Fibroblast of skin of abdomen (primary cell): ENCODE data around the gene TUBGCP2.

Experiments
- DNase-seq: peaks from one replicate; pipeline ENCODE4 v3.0.0-alpha.2; 2013

Gene TUBGCP2

GRCh38 chr10:133341983-133342382 lies 33.3 kb upstream of the TUBGCP2 start:
- DNase-seq = no peak

GRCh38 chr10:133339708-133340380 lies 31.2 kb upstream of the TUBGCP2 start:
- no peak for DNase-seq

- no peak for DNase-seq
Observed at GRCh38 chr10:133338080-133339071, 29.7 kb upstream of the TUBGCP2 start.

GRCh38 chr10:133337370-133337725 lies 28.7 kb upstream of the TUBGCP2 start:
- DNase-seq = no peak

GRCh38 chr10:133336577-133337369 lies 28.1 kb upstream of the TUBGCP2 start, which contains the start of gene CALY:
Gene CALY, minus strand, starts transcription at chr10:133336896. Its CDS starts 7,907 bp downstream, at chr10:133328989.
- no peak for DNase-seq

- DNase-seq = no peak
Observed at GRCh38 chr10:133336118-133336576, 27.5 kb upstream of the TUBGCP2 start.

- DNase-seq = peak; percentile 50
Observed at GRCh38 chr10:133335246-133336117, 26.8 kb upstream of the TUBGCP2 start.

- no peak for DNase-seq
Observed at GRCh38 chr10:133334503-133335245, 26.0 kb upstream of the TUBGCP2 start.

- DNase-seq = no peak
Observed at GRCh38 chr10:133332936-133333699, 24.4 kb upstream of the TUBGCP2 start.

- peak; percentile 79 for DNase-seq
Observed at GRCh38 chr10:133329491-133330202, 21.0 kb upstream of the TUBGCP2 start.

GRCh38 chr10:133328358-133329343 lies 20.0 kb upstream of the TUBGCP2 start:
- DNase-seq = no peak

- DNase-seq = no peak
Observed at GRCh38 chr10:133327651-133328357, 19.1 kb upstream of the TUBGCP2 start.

GRCh38 chr10:133326745-133327650 lies 18.3 kb upstream of the TUBGCP2 start:
- DNase-seq = peak; percentile 49

GRCh38 chr10:133326223-133326551 lies 17.5 kb upstream of the TUBGCP2 start:
- no peak for DNase-seq

GRCh38 chr10:133325440-133326222 lies 17.0 kb upstream of the TUBGCP2 start:
- no peak for DNase-seq

GRCh38 chr10:133324857-133325260 lies 16.2 kb upstream of the TUBGCP2 start:
- no peak for DNase-seq
